ENCODE data around the gene RALGAPA2.

DNA sequence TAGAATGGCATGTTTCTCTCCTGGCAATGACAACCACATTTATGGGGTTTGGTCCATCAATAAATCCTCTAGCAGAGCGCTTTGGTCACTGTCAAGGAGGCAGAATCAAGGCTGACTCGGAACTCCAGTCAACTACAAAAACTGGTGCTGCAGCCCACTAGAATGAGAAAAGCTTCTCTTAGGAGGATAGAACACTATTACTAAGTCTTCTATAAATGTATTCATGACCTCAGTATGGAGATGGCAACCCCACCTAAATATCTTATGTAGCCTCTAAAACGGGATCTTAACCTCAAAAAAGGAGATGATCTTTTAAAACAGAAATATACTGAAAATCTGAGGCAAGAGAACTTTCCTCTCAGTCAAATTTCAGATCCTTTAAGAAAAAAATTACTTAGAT, 68.5 kb downstream of the RALGAPA2 start:
- TF ChIP-seq, protein P1, sequence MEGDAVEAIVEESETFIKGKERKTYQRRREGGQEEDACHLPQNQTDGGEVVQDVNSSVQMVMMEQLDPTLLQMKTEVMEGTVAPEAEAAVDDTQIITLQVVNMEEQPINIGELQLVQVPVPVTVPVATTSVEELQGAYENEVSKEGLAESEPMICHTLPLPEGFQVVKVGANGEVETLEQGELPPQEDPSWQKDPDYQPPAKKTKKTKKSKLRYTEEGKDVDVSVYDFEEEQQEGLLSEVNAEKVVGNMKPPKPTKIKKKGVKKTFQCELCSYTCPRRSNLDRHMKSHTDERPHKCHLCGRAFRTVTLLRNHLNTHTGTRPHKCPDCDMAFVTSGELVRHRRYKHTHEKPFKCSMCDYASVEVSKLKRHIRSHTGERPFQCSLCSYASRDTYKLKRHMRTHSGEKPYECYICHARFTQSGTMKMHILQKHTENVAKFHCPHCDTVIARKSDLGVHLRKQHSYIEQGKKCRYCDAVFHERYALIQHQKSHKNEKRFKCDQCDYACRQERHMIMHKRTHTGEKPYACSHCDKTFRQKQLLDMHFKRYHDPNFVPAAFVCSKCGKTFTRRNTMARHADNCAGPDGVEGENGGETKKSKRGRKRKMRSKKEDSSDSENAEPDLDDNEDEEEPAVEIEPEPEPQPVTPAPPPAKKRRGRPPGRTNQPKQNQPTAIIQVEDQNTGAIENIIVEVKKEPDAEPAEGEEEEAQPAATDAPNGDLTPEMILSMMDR (IDR thresholded peaks at IDR 0.05), result no peak
- no peak for TF ChIP-seq POLR2A (IDR thresholded peaks at IDR 0.05)

All from Peyer's patch (tissue), 4 donors.